ENCODE measurements around the gene FOLR1.

FOLR1 gene

GRCh38 chr11:72242141-72242540 lies 50.2 kb downstream of the FOLR1 start:
- TF ChIP-seq USF1 (IDR thresholded peaks at IDR 0.05) = no peak

- no peak for TF ChIP-seq FOXM1 (IDR thresholded peaks at IDR 0.05; ENCODE audit: borderline replicate concordance, low read depth)
- TF ChIP-seq YY1 (IDR thresholded peaks at IDR 0.05; ENCODE audit: low read depth) = no peak
- no peak for TF ChIP-seq RAD21 (IDR thresholded peaks at IDR 0.05; ENCODE audit: low read depth)
- no peak for TF ChIP-seq USF1 (IDR thresholded peaks at IDR 0.05)
- TF ChIP-seq CEBPB (IDR thresholded peaks at IDR 0.05) = no peak
- no peak for TF ChIP-seq EP300 (IDR thresholded peaks at IDR 0.05; ENCODE audit: borderline replicate concordance)
- TF ChIP-seq, protein P1, sequence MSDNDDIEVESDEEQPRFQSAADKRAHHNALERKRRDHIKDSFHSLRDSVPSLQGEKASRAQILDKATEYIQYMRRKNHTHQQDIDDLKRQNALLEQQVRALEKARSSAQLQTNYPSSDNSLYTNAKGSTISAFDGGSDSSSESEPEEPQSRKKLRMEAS (IDR thresholded peaks at IDR 0.05) = no peak
- no peak for TF ChIP-seq EGR1 (IDR thresholded peaks at IDR 0.05)
Observed at GRCh38 chr11:72243173-72244059, 51.5 kb downstream of the FOLR1 start.

DNA sequence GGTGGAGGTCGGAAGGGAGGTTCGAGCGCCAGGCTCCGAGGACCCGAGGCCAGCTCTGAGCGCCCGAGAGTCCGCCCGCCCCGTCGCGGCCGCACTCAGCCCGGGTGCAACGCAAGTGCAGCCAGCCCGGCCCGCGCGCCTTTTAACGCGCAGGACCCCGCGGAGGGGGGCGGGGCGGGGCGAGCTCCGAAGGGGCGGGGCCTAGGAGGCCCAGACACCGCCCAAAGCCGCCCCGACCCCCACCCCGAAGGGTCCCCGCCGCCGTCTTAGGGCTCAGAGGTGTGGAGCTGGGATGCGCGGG lies 52.1 kb downstream of the FOLR1 start, which contains the start of gene PHOX2A:
PHOX2A (minus strand) TSS at position 117 of the 301 bp plus-strand sequence. CDS start 172 bp downstream, outside the sequence.
- TF ChIP-seq, protein P1 (IDR thresholded peaks at IDR 0.05) = no peak

DNA sequence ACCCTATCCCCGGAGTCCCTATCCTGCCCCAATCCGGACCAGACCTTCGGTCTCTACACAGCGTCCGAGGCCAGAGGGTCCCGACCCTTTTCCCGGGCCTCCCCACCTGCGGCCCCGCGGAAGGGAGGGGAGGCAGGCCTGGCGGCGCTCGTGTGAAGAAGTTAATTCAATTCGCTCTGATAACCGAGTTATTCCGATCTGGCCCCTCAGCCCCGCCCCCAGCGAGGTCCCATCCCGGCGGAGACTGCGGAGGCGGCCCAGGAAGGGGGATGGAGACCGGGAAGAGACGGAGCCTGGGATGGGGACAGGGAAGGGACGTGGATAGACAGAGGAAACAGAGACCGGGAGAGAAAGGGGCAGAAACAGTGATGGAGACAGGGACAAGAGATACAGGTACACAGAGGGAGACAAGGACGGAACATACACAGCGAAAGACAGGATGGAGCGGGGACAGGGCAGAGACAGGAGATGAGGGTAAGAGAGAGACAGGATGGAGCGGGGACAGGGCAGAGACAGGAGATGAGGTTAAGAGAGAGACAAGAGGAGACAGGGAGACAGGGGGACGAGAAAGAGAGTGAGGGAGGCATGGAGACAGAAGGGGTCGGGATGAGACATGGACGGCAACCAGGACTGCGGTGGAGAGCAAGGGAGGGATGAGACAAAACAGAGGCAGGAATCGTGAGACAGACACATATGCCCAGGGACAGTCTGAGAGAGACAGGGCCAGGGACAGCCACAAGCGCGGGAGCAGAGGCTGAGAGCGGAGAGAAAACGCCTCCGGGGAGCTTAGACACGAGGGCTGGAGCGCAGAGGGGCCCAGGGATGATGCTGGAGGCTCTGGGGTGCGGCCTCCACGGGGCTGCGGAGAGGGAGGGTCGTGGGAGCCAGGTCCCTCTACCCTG lies 52.7 kb downstream of the FOLR1 start:
- TF ChIP-seq USF1 (IDR thresholded peaks at IDR 0.05) (no peak), CEBPB (IDR thresholded peaks at IDR 0.05) (no peak), EP300 (IDR thresholded peaks at IDR 0.05; ENCODE audit: borderline replicate concordance) (no peak), ZBTB7A (IDR thresholded peaks at IDR 0.05; ENCODE audit: low read depth) (no peak)

GRCh38 chr11:72245263-72245816 lies 53.4 kb downstream of the FOLR1 start:
- TF ChIP-seq CREB1 (IDR thresholded peaks at IDR 0.05; ENCODE audit: low read depth) = no peak
- TF ChIP-seq, protein P2, sequence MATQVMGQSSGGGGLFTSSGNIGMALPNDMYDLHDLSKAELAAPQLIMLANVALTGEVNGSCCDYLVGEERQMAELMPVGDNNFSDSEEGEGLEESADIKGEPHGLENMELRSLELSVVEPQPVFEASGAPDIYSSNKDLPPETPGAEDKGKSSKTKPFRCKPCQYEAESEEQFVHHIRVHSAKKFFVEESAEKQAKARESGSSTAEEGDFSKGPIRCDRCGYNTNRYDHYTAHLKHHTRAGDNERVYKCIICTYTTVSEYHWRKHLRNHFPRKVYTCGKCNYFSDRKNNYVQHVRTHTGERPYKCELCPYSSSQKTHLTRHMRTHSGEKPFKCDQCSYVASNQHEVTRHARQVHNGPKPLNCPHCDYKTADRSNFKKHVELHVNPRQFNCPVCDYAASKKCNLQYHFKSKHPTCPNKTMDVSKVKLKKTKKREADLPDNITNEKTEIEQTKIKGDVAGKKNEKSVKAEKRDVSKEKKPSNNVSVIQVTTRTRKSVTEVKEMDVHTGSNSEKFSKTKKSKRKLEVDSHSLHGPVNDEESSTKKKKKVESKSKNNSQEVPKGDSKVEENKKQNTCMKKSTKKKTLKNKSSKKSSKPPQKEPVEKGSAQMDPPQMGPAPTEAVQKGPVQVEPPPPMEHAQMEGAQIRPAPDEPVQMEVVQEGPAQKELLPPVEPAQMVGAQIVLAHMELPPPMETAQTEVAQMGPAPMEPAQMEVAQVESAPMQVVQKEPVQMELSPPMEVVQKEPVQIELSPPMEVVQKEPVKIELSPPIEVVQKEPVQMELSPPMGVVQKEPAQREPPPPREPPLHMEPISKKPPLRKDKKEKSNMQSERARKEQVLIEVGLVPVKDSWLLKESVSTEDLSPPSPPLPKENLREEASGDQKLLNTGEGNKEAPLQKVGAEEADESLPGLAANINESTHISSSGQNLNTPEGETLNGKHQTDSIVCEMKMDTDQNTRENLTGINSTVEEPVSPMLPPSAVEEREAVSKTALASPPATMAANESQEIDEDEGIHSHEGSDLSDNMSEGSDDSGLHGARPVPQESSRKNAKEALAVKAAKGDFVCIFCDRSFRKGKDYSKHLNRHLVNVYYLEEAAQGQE (IDR thresholded peaks at IDR 0.05; ENCODE audit: low read depth) = no peak
- no peak for TF ChIP-seq TAF1 (IDR thresholded peaks at IDR 0.05; ENCODE audit: low read depth)
- TF ChIP-seq EGR1 (IDR thresholded peaks at IDR 0.05) = no peak
- no peak for TF ChIP-seq TCF12 (IDR thresholded peaks at IDR 0.05; ENCODE audit: low read depth)
- TF ChIP-seq, protein P1 (IDR thresholded peaks at IDR 0.05) = no peak
- TF ChIP-seq USF1 (IDR thresholded peaks at IDR 0.05) = no peak
- TF ChIP-seq TEAD4 (IDR thresholded peaks at IDR 0.05) = no peak
- TF ChIP-seq ZBTB7A (IDR thresholded peaks at IDR 0.05; ENCODE audit: low read depth) = no peak
- TF ChIP-seq EP300 (IDR thresholded peaks at IDR 0.05; ENCODE audit: borderline replicate concordance) = no peak
- no peak for TF ChIP-seq NFIC (IDR thresholded peaks at IDR 0.05)
